Mesothelial cell of epicardium (in vitro differentiated cells): ENCODE measurements around the gene FKBP7. TPM values are rescaled to one million over a fixed set of nuclear protein-coding genes. Genes with fewer than 3 reads are reported as not detected.
"Not testable (repeated sequence)": the region's sequence is repeated elsewhere in the genome, so short reads cannot be mapped to it uniquely, and the experiment has no call there.

Experiments
- DNase-seq, 2 experiments: peaks; one replicate each; pipeline ENCODE4 v3.0.0; 2021; ENCODE audit warnings: low spot score in 2 of 2; ENCODE audit not compliant: unreplicated experiment in 2 of 2
- H3K27ac Mint-ChIP-seq: 2 replicates; pipeline ENCODE4 v1.8.0; 2021; ENCODE audit warnings: mixed read lengths
- H3K27me3 Mint-ChIP-seq: 2 replicates; pipeline ENCODE4 v1.8.0; 2021; ENCODE audit warnings: low read depth, mixed read lengths
- H3K36me3 Mint-ChIP-seq: 2 replicates; pipeline ENCODE4 v1.8.0; 2021; ENCODE audit warnings: mixed read lengths
- H3K4me1 Mint-ChIP-seq: 2 replicates; pipeline ENCODE4 v1.8.0; 2021; ENCODE audit warnings: mixed read lengths
- H3K4me3 Mint-ChIP-seq: 2 replicates; pipeline ENCODE4 v1.8.0; 2021; ENCODE audit warnings: mild to moderate bottlenecking, moderate library complexity, mixed read lengths
- H3K9me3 Mint-ChIP-seq: 2 replicates; pipeline ENCODE4 v1.8.0; 2021; ENCODE audit warnings: mixed read lengths
- CTCF ChIP-seq: fragments of 200-600 bp; sonication (generic); IDR thresholded peaks from one replicate; pipeline ENCODE4 v1.5.0; 2021; ENCODE audit warnings: antibody characterized with exemption; ENCODE audit not compliant: unreplicated experiment
- total RNA-seq: library from RNA; stranded (reverse); gene quantifications from 3 replicates; pipeline ENCODE4 v1.2.1, GENCODE V29; 2021

FKBP7 gene, protein sequence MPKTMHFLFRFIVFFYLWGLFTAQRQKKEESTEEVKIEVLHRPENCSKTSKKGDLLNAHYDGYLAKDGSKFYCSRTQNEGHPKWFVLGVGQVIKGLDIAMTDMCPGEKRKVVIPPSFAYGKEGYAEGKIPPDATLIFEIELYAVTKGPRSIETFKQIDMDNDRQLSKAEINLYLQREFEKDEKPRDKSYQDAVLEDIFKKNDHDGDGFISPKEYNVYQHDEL
- total RNA-seq = 48.1 to 52.9 TPM (median 49.7 TPM) in 3 replicates

DNA sequence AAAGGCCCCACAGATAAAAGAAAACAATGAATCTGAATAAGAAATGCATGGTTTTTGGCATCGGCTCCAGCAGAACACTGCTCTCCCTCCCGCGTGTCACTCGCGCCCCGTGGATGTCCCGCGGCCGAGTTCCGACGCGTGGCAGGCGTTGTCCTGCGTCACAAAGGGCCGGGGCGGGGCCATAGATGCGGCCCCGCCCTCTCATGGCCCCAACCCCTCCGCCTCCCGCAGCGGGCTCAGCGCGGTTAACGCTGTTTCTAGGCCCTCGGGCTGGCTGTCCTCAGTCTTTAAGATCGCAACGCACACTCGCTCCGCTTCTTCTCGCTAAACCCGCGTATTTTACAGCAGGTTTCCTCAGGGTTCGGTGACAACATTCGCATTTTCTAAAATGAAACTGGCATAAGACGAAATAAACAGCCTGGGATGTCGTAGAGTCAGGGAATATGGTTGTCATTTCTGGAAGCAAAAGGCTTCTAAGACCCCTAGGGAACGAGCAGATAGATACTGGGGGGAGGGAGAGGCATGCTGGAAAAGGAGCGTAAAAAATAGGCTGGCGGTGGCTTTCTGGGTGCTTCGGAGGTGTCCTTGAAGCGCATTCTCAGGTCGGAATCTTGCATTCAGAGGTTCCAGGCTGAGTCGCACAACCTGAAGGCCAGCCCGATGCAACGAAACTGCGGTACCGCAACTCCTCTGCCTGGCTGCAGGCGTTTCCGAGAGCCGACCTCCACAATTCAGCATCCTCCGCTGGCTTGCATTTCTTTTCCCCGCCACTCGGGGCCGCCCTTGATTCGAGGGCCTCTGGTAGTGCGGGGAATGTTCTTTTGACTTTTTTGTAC, at the start of gene FKBP7:
Gene FKBP7 (minus strand): TSS at position 162 of the 836 bp plus-strand sequence. CDS start 101 bp downstream, at position 61.
- peak; percentile 65 to 81 for DNase-seq
- peaks cover 43% of the 10 kb centered on the region for H3K4me1 Mint-ChIP-seq
- H3K27me3 Mint-ChIP-seq = no peaks in the 10 kb centered on the region
- H3K4me3 Mint-ChIP-seq = peak within 1 kb of the TSS; percentile 94
- TF ChIP-seq CTCF = no peak
- H3K27ac Mint-ChIP-seq = peak within 1 kb of the TSS; percentile 99
- no peaks in the 10 kb centered on the region for H3K9me3 Mint-ChIP-seq
- H3K36me3 Mint-ChIP-seq = no peaks in the 10 kb centered on the region

- Mint-ChIP-seq H3K4me1 (peaks cover 13% of the 10 kb centered on the region), H3K36me3 (peaks cover 25% of the 10 kb centered on the region), H3K9me3 (no peaks in the 10 kb centered on the region), H3K4me3 (no peak overlapping the region), H3K27me3 (no peaks in the 10 kb centered on the region), H3K27ac (no peak overlapping the region)
- DNase-seq = no peak
- TF ChIP-seq CTCF = no peak
These were observed 49.2 kb upstream of the FKBP7 start for GRCh38 chr2:178527592-178527991.

DNA sequence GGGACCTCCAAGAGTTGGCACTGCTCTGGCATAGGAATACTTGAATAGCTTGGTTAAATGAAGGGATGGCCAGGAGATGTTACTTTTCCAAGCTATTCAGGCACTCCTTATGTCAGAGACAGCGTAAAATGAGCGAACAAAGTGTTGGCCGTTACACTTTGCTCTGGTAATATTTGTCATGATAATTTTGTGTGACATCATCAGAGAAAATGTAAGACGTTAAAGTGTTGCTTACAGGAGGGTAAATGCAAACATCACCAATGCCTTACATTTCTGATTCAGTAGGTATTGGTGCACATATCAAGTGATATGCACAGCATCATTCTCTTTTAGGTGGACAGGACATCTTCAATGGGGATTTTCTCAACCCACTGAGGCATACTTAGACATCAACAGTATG, 47.9 kb upstream of the FKBP7 start:
- Mint-ChIP-seq H3K27me3 (no peaks in the 10 kb centered on the region), H3K4me1 (peaks cover 13% of the 10 kb centered on the region), H3K4me3 (no peak overlapping the region), H3K27ac (no peak overlapping the region), H3K36me3 (peaks cover 12% of the 10 kb centered on the region), H3K9me3 (no peaks in the 10 kb centered on the region)
- TF ChIP-seq CTCF = no peak
- no peak for DNase-seq

DNA sequence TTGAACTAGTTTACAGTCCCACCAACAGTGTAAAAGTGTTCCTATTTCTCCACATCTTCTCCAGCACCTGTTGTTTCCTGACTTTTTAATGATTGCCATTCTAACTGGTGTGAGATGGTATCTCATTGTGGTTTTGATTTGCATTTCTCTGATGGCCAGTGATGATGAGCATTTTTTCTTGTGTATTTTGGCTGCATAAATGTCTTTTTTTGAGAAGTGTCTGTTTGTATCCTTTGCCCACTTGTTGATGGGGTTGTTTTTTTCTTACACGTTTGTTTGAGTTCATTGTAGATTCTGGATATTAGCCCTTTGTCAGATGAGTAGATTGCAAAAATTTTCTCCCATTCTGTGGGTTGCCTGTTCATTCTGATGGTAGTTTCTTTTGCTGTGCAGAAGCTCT, 47.1 kb upstream of the FKBP7 start:
- H3K36me3 Mint-ChIP-seq, H3K27me3 Mint-ChIP-seq, H3K27ac Mint-ChIP-seq, DNase-seq, H3K9me3 Mint-ChIP-seq: not testable (repeated sequence)
- Mint-ChIP-seq H3K4me1 (peaks cover 13% of the 10 kb centered on the region), H3K4me3 (peak overlapping the region; percentile 20)

- H3K9me3 Mint-ChIP-seq, H3K27me3 Mint-ChIP-seq, H3K27ac Mint-ChIP-seq, DNase-seq, H3K4me3 Mint-ChIP-seq, H3K36me3 Mint-ChIP-seq: not testable (repeated sequence)
- peaks cover 13% of the 10 kb centered on the region for H3K4me1 Mint-ChIP-seq
These were observed 46.6 kb upstream of the FKBP7 start for GRCh38 chr2:178525010-178525409.

- TF ChIP-seq CTCF = no peak
- DNase-seq = no peak
- H3K36me3 Mint-ChIP-seq = peaks cover 6% of the 10 kb centered on the region
- peak overlapping the region; percentile 96 for H3K4me3 Mint-ChIP-seq
- H3K27me3 Mint-ChIP-seq = no peaks in the 10 kb centered on the region
- peaks cover 13% of the 10 kb centered on the region for H3K4me1 Mint-ChIP-seq
- no peaks in the 10 kb centered on the region for H3K9me3 Mint-ChIP-seq
- H3K27ac Mint-ChIP-seq = peak overlapping the region; percentile 96
These were observed 45.3 kb upstream of the FKBP7 start for GRCh38 chr2:178523596-178524134.
